ENCODE data around the gene TMED8.

DNA sequence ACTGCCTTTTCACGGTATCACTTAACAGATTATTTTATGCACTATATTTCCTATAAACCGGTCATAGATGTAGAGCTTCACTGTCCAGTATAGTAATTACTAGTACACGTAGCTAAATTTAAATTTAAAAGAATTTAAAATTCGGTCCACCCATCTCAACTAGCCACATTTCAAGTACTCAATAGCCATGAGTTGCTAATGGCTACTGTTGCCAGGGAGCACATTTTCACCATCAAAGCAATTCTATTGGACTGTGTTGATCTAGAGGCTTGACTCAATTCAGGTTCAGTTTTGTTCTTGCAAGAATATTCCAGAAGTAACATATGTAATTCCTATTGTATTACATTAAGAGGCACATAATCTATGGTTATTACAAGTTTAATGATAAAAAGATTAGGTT lies 20.0 kb downstream of the TMED8 start:
- TF ChIP-seq, protein P1, sequence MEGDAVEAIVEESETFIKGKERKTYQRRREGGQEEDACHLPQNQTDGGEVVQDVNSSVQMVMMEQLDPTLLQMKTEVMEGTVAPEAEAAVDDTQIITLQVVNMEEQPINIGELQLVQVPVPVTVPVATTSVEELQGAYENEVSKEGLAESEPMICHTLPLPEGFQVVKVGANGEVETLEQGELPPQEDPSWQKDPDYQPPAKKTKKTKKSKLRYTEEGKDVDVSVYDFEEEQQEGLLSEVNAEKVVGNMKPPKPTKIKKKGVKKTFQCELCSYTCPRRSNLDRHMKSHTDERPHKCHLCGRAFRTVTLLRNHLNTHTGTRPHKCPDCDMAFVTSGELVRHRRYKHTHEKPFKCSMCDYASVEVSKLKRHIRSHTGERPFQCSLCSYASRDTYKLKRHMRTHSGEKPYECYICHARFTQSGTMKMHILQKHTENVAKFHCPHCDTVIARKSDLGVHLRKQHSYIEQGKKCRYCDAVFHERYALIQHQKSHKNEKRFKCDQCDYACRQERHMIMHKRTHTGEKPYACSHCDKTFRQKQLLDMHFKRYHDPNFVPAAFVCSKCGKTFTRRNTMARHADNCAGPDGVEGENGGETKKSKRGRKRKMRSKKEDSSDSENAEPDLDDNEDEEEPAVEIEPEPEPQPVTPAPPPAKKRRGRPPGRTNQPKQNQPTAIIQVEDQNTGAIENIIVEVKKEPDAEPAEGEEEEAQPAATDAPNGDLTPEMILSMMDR (conservative IDR thresholded peaks at IDR 0.05; ENCODE audit: low read depth, low read length): no peak
- TF ChIP-seq EZH2 (IDR thresholded peaks at IDR 0.05; ENCODE audit: borderline replicate concordance, low read depth, low read length, poor library complexity, severe bottlenecking): no peak
